CD8-positive, alpha-beta memory T cell (primary cell): ENCODE measurements around the gene CHML. TPM values are rescaled to one million over a fixed set of nuclear protein-coding genes. Genes with fewer than 3 reads are reported as not detected.

Experiments used
- CTCF ChIA-PET: fragments of 350-600 bp; sonication (Branson Sonifier 250); formaldehyde crosslinking; loops from one replicate; lab custom pipeline; 2021; ENCODE audit warnings: antibody characterized with exemption; lab: Charles Lee
- POLR2A ChIA-PET: fragments of 350-600 bp; sonication (Branson Sonifier 250); formaldehyde crosslinking; loops from one replicate; lab custom pipeline; 2021; ENCODE audit warnings: antibody characterized with exemption; lab: Charles Lee
- DNase-seq, 5 donors: peaks; one replicate each; pipeline versions ENCODE4 v3.0.0 to v3.0.0-alpha.2; 2020 to 2022; ENCODE audit warnings: mixed read lengths in 1 of 5
- H3K27ac ChIP-seq: one replicate; pipeline ENCODE4 v1.7.0; 2013; ENCODE audit warnings: low read depth, mild to moderate bottlenecking, low read length, moderate library complexity
- H3K27me3 ChIP-seq: 2 replicates; pipeline ENCODE4 v1.7.0; 2013; ENCODE audit warnings: low read length, mild to moderate bottlenecking; ENCODE audit not compliant: insufficient read depth, poor library complexity, severe bottlenecking
- H3K36me3 ChIP-seq: 2 replicates; pipeline ENCODE4 v1.7.0; 2013; ENCODE audit warnings: mild to moderate bottlenecking, low read length, moderate library complexity; ENCODE audit not compliant: insufficient read depth
- H3K4me1 ChIP-seq: 2 replicates; pipeline ENCODE4 v1.7.0; 2013; ENCODE audit warnings: mild to moderate bottlenecking, low read length, moderate library complexity; ENCODE audit not compliant: insufficient read depth
- H3K4me3 ChIP-seq: 2 replicates; pipeline ENCODE4 v1.7.0; 2013; ENCODE audit warnings: mild to moderate bottlenecking, low read length
- H3K9me3 ChIP-seq: 2 replicates; pipeline ENCODE4 v1.7.0; 2013; ENCODE audit warnings: mild to moderate bottlenecking, low read length
- H3K27ac Mint-ChIP-seq, 8 donors: one replicate each; pipeline ENCODE4 v1.8.0; 2020 to 2021; ENCODE audit warnings: mixed read lengths in 8 of 8, mild to moderate bottlenecking in 6 of 8, inconsistent platforms in 3 of 8, moderate library complexity in 3 of 8
- H3K27me3 Mint-ChIP-seq, 2 donors: one replicate each; pipeline ENCODE4 v1.8.0; 2020 to 2021; ENCODE audit warnings: mixed read lengths in 2 of 2, mild to moderate bottlenecking in 1 of 2, moderate library complexity in 1 of 2
- H3K36me3 Mint-ChIP-seq, 3 donors: one replicate each; pipeline ENCODE4 v1.8.0; 2020 to 2021; ENCODE audit warnings: mixed read lengths in 3 of 3, inconsistent platforms in 1 of 3, mild to moderate bottlenecking in 1 of 3
- H3K4me1 Mint-ChIP-seq, 3 donors: one replicate each; pipeline ENCODE4 v1.8.0; 2020 to 2021; ENCODE audit warnings: mixed read lengths in 3 of 3, inconsistent platforms in 1 of 3, mild to moderate bottlenecking in 1 of 3
- H3K4me3 Mint-ChIP-seq, 7 donors: one replicate each; pipeline ENCODE4 v1.8.0; 2020 to 2021; ENCODE audit warnings: mixed read lengths in 7 of 7, mild to moderate bottlenecking in 6 of 7, moderate library complexity in 4 of 7, inconsistent platforms in 2 of 7
- H3K9me3 Mint-ChIP-seq, 5 donors: one replicate each; pipeline ENCODE4 v1.8.0; 2020 to 2022; ENCODE audit warnings: mixed read lengths in 5 of 5, mild to moderate bottlenecking in 3 of 5, moderate library complexity in 2 of 5, inconsistent platforms in 1 of 5
- polyA plus RNA-seq: library from polyadenylated mRNA; unstranded; fragments of 300-500 nt; fragmentation: Illumina TruSeq; gene quantifications from one replicate; pipeline ENCODE4 v1.2.3, GENCODE V29; 2021
- total RNA-seq, 2 experiments: library from RNA; stranded (reverse); gene quantifications; one replicate each; pipeline ENCODE4 v1.2.3, GENCODE V29; 2021

CHML gene
- total and polyA plus RNA-seq, 3 experiments from 2014 or later = 3.9 to 21.6 (median 20.3) TPM

DNA sequence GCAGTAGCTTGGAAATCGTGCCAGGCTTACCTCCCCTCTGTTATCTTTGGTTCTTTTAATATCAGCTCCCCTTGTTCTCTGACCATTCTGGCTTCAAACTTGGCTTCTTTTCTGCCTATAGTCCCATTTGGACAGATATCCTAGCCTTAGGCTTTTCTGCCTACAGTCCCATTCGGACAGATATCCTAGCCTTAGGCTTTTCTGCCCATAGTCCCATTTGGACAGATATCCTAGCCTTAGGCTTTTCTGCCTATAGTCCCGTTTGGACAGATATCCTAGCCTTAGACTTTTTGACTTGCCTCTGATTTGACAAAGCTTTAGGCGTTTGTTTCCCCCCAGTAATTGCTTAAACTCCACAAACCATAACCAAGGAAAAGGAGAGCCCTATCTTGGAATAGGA lies 25.6 kb downstream of the CHML start:
- Mint-ChIP-seq H3K27me3 (no peaks in the 10 kb centered on the region), H3K4me3 (no peak overlapping the region)
- POLR2A ChIA-PET = no interaction called here

GRCh38 chr1:241614144-241614543 lies 26.0 kb downstream of the CHML start:
- CTCF ChIA-PET = interaction anchor here (1.9 kb wide), 1 partner anchor 233 kb away, joined by 4 read pairs; no protein-coding TSS in a partner anchor
- Mint-ChIP-seq H3K4me3 (no peak overlapping the region), H3K27ac (no peak overlapping the region)

More for the DNA sequence above, 25.6 kb downstream of the CHML start:
- Mint-ChIP-seq H3K27ac (no peak overlapping the region), H3K4me1 (no peaks in the 10 kb centered on the region), H3K36me3 (no peaks in the 10 kb centered on the region), H3K9me3 (no peaks in the 10 kb centered on the region)
- no peak overlapping the region for H3K27ac ChIP-seq
- no peak for DNase-seq
- CTCF ChIA-PET = interaction anchor here (1.9 kb wide), 1 partner anchor 233 kb away, joined by 4 read pairs; no protein-coding TSS in a partner anchor
- H3K27me3 ChIP-seq = no peaks in the 10 kb centered on the region
- no peak overlapping the region for H3K4me3 ChIP-seq
- no peaks in the 10 kb centered on the region for H3K36me3 ChIP-seq
- H3K4me1 ChIP-seq = no peaks in the 10 kb centered on the region
- H3K9me3 ChIP-seq = no peaks in the 10 kb centered on the region

DNA sequence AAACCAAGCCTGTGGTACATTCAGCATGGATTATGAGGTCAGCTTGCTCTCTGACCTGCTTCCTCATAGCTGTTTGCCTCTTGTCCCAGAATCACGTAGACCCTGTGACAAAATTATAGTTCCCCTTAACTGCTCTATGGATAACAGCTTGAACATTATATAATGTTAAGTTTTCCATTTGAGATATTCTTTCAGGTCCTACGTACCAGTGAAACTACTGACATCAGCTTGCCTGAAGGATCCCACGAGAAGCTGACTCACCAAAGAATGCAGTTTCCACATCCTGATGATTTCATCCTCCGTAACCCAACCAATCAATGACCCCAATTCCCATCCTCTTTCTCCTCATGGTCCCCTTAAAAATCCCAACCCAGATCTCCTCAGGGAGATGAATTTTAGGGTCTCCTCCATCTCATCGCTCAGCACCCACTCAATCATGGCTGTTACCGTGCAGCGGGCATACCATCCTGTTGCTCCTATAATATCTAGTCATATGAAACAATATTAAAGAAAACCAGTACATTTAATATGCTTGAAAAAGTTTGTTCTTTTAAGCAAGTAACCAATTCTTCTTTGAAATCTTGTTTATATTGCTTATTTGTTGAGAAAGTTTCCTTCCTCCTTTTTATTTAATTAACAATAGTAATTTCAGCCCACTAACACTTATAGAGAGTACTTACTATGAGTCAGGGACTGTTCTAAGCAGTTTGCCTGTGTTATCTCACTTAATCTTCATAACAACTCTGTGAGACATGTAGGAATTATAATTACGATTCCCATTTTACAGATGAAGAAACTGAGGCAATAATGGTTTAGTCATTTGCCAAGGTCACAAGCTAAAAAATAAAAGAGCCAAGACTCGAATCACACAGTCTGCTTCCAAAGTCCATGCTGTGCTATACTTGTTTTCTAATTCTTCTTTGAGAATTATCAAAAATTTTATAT lies 27.4 kb downstream of the CHML start:
- H3K27ac Mint-ChIP-seq = peak overlapping the region in 1 of 8 donors; percentile 5
- POLR2A ChIA-PET = no interaction called here
- H3K36me3 Mint-ChIP-seq = no peaks in the 10 kb centered on the region

More at GRCh38 chr1:241614144-241614543, 26.0 kb downstream of the CHML start:
- H3K4me3 ChIP-seq = no peak overlapping the region
- Mint-ChIP-seq H3K27me3 (no peaks in the 10 kb centered on the region), H3K4me1 (no peaks in the 10 kb centered on the region), H3K9me3 (no peaks in the 10 kb centered on the region), H3K36me3 (no peaks in the 10 kb centered on the region)
- no peaks in the 10 kb centered on the region for H3K27me3 ChIP-seq
- no peaks in the 10 kb centered on the region for H3K4me1 ChIP-seq
- DNase-seq = no peak
- no peak overlapping the region for H3K27ac ChIP-seq
- no peaks in the 10 kb centered on the region for H3K9me3 ChIP-seq
- POLR2A ChIA-PET = interaction anchor here (0.6 kb wide), 1 partner anchor 416 kb away, joined by 6 read pairs; no protein-coding TSS in a partner anchor
- no peaks in the 10 kb centered on the region for H3K36me3 ChIP-seq

DNA sequence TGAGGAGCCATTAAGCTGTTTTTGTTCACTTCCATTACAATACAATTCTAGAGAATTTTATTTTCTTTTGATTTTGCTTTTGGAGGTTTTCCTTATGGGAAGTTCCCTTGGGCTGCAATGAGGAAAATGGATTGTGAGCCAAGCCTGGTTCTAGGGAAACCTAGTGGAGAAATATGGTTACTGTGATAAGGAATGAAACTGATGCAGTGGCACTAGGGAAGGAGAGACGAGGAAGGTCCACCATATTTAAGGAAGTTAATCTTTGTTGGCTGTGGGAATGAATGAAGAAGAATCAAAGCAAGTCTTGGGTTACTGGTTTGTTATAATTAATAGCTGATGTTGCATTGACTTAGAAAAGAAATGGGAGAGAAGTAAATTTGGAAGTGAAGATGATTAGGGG lies 28.4 kb downstream of the CHML start:
- no peak overlapping the region for H3K4me3 ChIP-seq
- no peaks in the 10 kb centered on the region for H3K36me3 Mint-ChIP-seq
- POLR2A ChIA-PET = no interaction called here
- no peaks in the 10 kb centered on the region for H3K9me3 ChIP-seq
- CTCF ChIA-PET = interaction anchor here (0.6 to 4.1 kb wide), 11 partner anchors 9 to 388 kb away, joined by 3 to 37 read pairs (median 4); partner anchors contain the start of gene MAP1LC3C
- no peaks in the 10 kb centered on the region for H3K27me3 ChIP-seq
- no peak overlapping the region for H3K4me3 Mint-ChIP-seq
- H3K27me3 Mint-ChIP-seq = peaks cover 0 to 1% of the 10 kb centered on the region in 2 donors
- H3K27ac ChIP-seq = no peak overlapping the region
- H3K4me1 ChIP-seq = no peaks in the 10 kb centered on the region
- no peaks in the 10 kb centered on the region for H3K9me3 Mint-ChIP-seq
- no peaks in the 10 kb centered on the region for H3K4me1 Mint-ChIP-seq
- H3K36me3 ChIP-seq = no peaks in the 10 kb centered on the region
- no peak for DNase-seq
- no peak overlapping the region for H3K27ac Mint-ChIP-seq

More for the DNA sequence above, 27.4 kb downstream of the CHML start:
- no peak for DNase-seq
- Mint-ChIP-seq H3K9me3 (no peaks in the 10 kb centered on the region), H3K4me3 (no peak overlapping the region), H3K27me3 (no peaks in the 10 kb centered on the region), H3K4me1 (no peaks in the 10 kb centered on the region)
- no peak overlapping the region for H3K4me3 ChIP-seq
- H3K9me3 ChIP-seq = no peaks in the 10 kb centered on the region
- H3K4me1 ChIP-seq = no peaks in the 10 kb centered on the region
- CTCF ChIA-PET = interaction anchor here (1.1 to 4.1 kb wide), 5 partner anchors 14 to 386 kb away, joined by 3 to 37 read pairs (median 6); partner anchors contain the start of gene MAP1LC3C
- no peaks in the 10 kb centered on the region for H3K27me3 ChIP-seq
- H3K27ac ChIP-seq = no peak overlapping the region
- H3K36me3 ChIP-seq = no peaks in the 10 kb centered on the region

DNA sequence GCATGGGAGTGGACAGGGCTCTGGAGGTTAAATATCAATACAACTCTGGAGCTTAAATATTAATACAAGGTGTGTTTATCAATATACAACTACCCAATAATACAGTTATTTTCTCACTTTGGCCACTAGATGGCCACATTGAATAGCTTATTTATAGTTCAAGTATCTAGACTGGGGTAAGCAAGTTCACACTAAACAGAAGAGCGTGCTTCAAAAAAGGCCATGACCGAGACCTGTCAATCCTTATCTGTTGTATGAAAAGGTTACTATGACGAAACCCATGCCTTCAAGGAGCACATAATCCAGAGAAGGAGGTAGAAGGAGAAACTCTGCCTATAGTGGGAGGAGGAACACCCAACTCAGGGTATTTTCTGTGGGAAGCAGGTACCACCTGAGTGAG lies 29.1 kb downstream of the CHML start:
- Histone ChIP-seq H3K4me1 (no peaks in the 10 kb centered on the region), H3K4me3 (no peak overlapping the region), H3K9me3 (no peaks in the 10 kb centered on the region), H3K27me3 (no peaks in the 10 kb centered on the region), H3K27ac (no peak overlapping the region), H3K36me3 (no peaks in the 10 kb centered on the region)
- H3K9me3 Mint-ChIP-seq = no peaks in the 10 kb centered on the region
- peaks cover 0 to 1% of the 10 kb centered on the region in 2 donors for H3K27me3 Mint-ChIP-seq
- POLR2A ChIA-PET = interaction anchor here (1.0 kb wide), 1 partner anchor 387 kb away, joined by 3 read pairs; no protein-coding TSS in a partner anchor
- no peak overlapping the region for H3K4me3 Mint-ChIP-seq
- H3K27ac Mint-ChIP-seq = no peak overlapping the region
- no peaks in the 10 kb centered on the region for H3K4me1 Mint-ChIP-seq
- DNase-seq = peak in 2 of 5 donors; percentile 55 to 59
- CTCF ChIA-PET = interaction anchor here (0.6 to 4.1 kb wide), 17 partner anchors 9 to 388 kb away, joined by 3 to 37 read pairs (median 4); partner anchors contain the start of gene MAP1LC3C
- H3K36me3 Mint-ChIP-seq = no peaks in the 10 kb centered on the region

DNA sequence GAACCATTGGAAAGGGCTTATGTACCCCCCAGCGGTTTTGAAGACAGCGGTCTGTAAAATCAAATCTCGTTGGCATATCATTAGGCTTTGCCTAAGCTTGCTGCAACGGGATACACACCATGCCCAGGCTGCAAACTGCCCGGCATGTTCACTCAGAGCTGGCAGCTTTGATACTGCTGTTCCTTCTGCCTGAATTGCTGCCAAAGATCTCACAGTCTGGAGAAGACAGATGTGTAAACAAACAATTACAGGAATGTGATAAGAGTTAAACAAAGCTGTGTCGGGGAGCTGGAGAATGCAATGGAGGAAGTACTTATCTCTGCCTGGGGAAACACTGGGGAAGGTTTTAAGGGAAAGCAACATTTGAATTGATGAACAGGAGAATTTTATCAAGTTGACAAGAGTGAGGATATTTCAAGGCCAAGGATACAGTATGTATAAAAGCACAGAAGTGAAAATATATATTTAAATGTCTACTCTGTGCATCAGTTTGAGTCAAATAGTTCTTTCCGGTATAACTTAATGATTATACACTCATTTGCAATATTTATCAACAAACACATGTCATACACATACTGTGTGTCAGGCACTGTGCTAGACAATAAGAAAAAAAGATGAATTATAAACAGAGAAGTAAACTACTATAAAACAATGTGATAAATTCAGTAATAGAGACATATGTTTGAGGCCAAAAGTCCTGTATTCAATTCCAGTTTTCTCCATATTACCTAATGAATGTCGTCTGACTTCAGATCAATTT lies 29.9 kb downstream of the CHML start:
- ChIA-PET CTCF (interaction anchor here (0.6 to 4.1 kb wide), 12 partner anchors 8 to 389 kb away, joined by 3 to 37 read pairs (median 4); partner anchors contain the start of gene MAP1LC3C), POLR2A (interaction anchor here (1.0 kb wide), 1 partner anchor 388 kb away, joined by 3 read pairs; no protein-coding TSS in a partner anchor)
- Histone ChIP-seq H3K4me3 (no peak overlapping the region), H3K9me3 (no peaks in the 10 kb centered on the region), H3K4me1 (no peaks in the 10 kb centered on the region), H3K27ac (no peak overlapping the region), H3K27me3 (no peaks in the 10 kb centered on the region), H3K36me3 (no peaks in the 10 kb centered on the region)
- peaks cover 0 to 1% of the 10 kb centered on the region in 2 donors for H3K27me3 Mint-ChIP-seq
- no peak for DNase-seq
- no peaks in the 10 kb centered on the region for H3K36me3 Mint-ChIP-seq
- H3K4me1 Mint-ChIP-seq = no peaks in the 10 kb centered on the region
- no peaks in the 10 kb centered on the region for H3K9me3 Mint-ChIP-seq
- H3K27ac Mint-ChIP-seq = no peak overlapping the region
- H3K4me3 Mint-ChIP-seq = no peak overlapping the region

GRCh38 chr1:241608379-241609033 lies 31.7 kb downstream of the CHML start:
- H3K4me1 Mint-ChIP-seq = no peaks in the 10 kb centered on the region
- H3K9me3 Mint-ChIP-seq = no peaks in the 10 kb centered on the region
- H3K27me3 Mint-ChIP-seq = peaks cover 0 to 1% of the 10 kb centered on the region in 2 donors
- peak overlapping the region in 1 of 8 donors; percentile 9 for H3K27ac Mint-ChIP-seq
- Histone ChIP-seq H3K36me3 (no peaks in the 10 kb centered on the region), H3K27me3 (no peaks in the 10 kb centered on the region), H3K4me1 (no peaks in the 10 kb centered on the region), H3K27ac (no peak overlapping the region), H3K4me3 (no peak overlapping the region), H3K9me3 (no peaks in the 10 kb centered on the region)
- H3K36me3 Mint-ChIP-seq = peaks cover 0 to under 1% (median 0%) of the 10 kb centered on the region in 3 donors
- ChIA-PET CTCF (interaction anchor here (0.8 kb wide), 1 partner anchor 18 kb away, joined by 3 read pairs; no protein-coding TSS in a partner anchor), POLR2A (no interaction called here)
- DNase-seq = no peak
- no peak overlapping the region for H3K4me3 Mint-ChIP-seq
